NCI-H1436 (cell line): Measurements from ENCODE around the gene LRRC7.

ENCODE experiments used
- DNase-seq: peaks from one replicate; lab custom pipeline; 2025; lab: John Stamatoyannopoulos, UW

LRRC7 gene

DNA sequence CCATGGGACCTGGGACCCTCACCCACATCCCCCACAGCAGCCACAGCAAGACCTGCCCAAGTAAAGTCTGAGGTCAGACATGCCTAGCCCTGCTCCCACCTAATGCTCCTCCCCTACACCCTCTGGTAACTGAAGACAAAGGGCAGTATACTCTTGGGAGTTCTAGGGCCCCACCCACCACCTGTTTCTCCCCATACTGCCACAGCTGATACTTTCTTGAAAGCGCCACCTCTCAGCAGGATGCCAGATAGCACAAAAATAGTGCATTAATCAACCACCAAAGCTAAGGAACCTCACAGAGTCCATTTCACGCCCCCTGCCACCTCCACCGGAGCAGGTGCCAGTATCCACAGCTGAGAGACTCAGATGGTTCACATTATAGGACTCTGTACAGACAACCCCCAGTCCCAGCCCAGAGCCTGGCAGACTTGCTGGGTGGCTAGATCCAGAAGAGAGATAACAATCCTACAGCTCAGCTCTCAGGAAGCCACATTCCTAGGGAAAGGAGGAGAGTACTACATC lies 399.6 kb downstream of the LRRC7 start:
- DNase-seq = no peak

DNA sequence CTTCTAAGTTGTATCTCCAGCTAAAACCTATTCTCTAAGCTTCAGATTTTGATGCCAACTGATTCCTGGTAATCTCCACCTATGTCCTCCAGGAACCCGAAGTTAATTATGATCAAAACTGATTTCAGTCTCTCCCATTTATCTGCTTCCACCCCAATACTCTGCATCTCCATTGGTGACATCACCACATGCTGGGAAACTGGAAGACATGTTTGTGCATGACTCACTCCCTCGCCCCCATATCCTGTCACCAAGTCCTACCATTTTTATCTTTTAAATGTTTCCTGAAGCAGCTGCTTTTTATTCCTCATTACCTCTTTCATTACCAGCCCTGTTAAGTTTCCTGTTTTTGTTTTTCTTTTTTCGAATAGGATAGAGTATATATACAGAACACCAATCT lies 409.2 kb downstream of the LRRC7 start:
- DNase-seq = no peak

DNA sequence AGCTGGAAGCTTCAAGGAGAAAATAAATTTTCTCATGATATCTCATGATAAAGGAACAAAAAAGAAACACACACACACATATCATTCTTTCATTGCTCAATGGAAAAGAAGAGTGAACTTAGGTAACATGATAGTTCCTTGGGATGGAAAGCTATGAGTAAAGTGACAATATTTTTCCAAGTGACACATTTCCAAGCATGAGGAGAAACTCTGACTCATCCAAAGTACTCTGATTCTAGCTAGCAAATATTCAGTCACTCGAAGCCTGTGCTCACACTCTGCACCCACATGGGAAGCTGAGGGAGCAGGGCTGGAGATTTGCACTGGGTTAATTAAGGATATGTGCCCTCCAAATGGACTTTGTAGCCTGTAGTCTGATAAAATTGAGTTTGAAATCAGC lies 415.3 kb downstream of the LRRC7 start:
- DNase-seq = no peak

DNA sequence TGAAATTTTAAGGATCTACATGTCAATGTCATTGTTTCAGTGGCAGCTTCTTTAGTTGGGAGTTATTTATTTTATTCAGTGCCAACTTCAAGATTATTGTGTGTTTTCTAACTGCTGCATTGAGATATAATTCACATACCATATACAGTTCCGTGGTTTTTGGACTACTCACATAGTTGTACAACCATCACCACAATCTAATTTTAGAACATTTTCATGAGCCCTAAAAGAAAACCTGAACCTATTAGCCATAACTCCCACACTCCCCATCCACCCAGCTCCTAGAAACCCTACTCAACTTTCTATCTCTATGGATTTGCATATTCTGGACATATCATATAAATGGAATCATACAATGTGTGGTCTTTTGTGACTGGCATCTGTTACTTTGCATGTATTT lies 417.7 kb downstream of the LRRC7 start:
- DNase-seq = no peak

DNA sequence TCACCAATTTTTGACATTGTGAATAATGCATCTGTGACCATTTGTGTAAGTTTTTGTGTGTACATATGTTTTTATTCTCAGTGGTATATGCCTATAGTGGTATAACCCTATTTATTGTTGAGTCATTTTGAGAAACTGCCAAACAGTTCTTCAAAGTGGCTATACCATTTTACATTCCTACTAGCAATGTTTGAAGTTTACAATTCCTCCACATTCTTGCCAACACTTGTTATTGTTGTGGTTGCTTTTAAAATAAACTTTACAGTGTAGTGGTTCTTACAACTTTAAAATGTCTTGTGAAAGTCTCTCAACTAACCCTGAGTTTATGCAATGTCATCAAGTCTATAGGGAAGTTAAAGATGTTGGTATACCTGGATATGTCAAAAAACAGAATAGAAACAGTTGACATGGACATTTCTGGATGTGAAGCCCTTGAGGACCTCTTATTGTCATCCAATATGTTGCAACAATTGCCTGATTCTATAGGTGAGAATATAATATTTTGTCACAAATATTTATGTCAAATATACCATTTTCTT lies 418.2 kb downstream of the LRRC7 start:
- no peak for DNase-seq

DNA sequence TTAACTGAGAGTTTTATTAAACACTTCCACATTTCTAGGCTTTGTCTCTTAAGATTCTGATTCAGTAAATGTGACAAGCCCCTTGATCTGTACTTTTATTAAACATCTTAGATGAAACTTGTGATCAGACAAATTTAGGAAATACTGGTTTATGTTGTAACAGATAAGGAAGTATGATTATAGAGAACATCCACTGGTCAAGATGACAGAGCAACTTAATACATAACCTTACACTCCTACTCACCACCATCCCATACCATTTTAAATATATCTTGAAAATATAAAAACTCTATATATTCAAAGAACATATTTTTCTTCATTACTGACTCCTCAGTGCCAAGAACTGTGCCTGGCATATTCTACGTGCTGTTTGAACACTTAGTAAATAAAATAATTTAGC lies 420.2 kb downstream of the LRRC7 start:
- no peak for DNase-seq

DNA sequence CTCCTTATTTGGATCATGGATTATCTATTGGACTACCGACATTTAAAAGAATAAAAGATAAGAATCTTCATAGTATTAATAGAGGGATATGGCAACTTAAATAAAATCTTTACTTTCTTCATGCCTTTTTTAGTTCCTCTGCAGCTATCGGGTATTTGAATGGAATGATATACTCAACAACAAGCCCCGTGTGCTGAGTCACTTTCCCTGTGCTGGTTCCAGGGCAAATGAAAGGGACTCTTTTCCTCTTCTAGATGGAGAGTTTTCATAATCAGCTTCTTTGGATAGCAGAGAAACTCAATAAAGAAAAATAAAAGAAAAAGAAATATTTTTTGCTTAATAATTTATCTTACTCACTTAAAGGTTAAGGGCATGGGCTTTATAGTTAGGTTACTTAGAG lies 423.9 kb downstream of the LRRC7 start:
- DNase-seq = no peak

DNA sequence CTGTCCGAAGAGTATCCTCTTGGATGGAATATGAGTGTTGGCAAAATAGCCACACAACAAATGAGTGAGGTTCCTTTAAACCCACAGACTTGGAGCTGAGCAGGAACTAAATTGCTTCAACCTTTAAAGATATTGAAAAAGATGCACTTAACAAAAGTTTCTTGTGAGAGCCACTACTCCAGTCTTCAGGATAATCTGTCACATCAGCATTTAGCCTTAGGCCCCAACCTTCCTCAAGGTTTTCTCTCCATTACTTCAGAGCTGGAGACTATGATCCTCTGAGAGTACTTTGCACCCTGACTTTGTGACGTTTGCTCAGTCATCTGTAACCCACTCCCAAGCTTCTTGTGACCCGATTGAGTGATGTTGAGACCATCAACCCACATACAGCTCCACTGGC lies 424.9 kb downstream of the LRRC7 start:
- no peak for DNase-seq

DNA sequence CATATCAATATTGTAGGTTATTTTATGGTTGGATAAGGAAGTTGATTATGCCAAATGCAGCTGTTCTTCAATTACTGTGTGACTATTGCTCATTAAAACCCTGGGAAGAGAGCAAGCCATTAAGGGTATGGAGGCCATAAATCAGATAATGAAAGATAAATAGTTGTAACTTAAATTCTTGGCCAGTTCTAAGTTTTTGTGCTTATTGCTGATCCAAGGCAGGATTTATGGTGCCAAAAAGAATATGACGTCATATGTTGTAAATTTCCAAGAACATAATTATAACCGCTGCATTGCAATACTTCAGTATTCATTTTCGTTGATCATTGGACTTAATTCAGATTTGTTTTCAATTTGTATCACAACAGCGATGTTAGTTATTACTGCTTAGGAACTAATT lies 426.1 kb downstream of the LRRC7 start:
- DNase-seq = no peak

DNA sequence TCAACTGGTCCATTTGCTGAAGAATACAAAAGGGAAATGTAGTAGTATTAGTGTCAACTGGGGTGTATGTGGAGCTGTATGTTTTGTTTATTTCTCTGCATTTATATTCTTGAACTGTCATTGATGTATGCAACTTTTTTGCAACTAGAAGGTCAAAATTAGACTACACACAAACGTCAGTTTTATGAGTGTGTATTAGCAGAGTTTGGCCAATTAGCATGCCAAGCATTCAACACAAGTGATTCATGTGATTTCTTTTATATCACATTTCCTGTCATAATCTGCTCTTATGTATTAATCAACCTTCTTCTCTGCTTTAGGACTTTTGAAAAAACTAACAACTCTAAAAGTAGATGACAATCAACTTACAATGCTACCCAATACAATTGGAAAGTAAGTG lies 426.5 kb downstream of the LRRC7 start:
- DNase-seq = no peak

DNA sequence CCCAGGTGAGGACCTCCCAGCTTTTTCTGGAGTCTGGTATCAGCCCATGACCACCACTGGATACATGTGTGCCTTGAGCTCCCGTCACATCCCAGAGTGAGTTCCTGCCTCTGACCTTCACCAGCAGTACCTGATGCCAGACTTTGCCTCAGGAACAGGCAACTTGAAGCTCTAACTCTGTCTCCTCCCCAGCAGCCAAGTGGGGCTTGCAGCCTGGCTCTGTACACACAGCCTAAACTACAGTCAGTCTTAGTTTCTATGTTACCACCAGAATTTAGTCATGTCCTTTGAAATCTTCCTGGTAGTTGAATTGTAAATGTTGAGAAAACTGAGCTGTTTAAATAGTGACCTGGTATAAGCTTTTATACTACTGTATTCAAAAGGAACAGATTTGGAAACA lies 431.1 kb downstream of the LRRC7 start:
- DNase-seq = no peak

DNA sequence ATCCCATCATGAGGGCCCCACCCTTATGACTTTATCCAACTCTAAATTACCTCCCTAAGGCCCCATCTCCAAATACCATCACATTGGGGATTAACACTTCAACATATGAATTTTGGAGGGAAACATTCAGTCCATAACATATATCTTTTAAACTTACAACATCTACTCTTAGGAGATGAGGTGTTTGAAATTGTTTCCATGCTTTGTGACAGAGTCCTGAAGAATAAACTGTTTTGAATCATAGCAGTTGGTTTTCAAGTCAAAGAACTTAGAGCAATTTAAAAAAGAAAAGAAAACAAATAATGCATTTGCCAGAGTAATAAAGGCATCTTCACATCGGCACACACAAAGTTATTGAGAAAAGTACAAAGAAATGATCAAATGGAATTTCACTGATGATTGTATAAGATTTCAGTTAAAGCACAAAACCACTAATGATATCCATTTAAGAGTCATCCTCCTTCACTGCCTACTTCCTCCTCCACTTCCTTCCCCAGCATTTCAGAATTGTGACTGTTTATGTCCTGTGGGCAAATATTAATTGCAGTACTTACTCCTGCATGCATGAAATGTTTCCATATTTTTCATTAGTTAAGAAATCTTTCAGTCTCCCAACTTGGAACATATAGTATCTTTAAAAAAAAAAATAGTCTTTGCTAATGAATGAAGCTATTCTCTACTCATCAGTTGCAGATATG lies 435.6 kb downstream of the LRRC7 start:
- DNase-seq = no peak

DNA sequence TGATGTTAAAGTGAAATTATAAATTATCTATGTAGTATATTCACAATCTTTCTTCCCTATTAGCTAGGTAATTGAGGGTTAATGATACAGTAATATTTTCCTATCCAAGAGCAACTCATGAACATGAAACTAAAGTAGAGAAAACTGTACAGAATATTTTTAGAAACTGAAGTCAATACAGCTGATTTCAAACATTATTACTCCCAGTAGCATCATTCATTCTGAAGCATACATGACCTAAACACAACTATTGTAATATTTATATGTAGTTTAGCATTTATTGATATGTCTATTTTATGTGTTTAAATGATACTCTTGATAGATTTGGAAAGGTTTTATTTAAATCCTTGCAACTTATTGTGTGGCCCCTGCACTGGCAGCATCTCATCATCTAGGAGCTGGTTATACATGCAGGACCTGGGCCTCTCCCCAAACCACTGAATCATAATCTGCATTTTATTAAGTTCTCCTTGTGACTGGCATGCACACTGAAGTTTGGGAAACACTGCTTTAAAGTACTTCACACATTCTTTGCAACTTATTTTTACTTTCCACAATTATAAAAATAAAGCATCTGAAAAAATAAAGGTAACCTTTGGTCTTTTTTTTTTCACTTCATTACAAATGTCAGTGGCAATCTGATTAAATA lies 437.8 kb downstream of the LRRC7 start:
- no peak for DNase-seq

DNA sequence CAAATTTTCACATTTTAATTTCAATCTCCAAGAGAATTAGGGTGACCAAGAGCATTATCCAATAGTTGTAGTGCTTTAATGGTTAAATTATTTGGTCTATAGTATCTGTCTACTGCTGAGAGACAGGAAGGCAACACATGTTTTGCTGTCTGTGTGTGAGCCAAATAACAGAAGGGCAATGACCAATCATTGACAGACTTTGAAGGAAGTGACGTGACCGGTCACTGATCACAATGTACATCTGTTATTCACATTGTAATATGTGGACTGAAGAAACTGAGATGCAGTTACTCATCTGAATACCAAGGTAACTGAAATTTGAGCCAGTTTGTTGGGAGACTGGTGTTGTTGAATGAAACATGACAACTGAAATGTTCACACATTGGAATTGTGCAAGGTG lies 440.9 kb downstream of the LRRC7 start:
- no peak for DNase-seq

DNA sequence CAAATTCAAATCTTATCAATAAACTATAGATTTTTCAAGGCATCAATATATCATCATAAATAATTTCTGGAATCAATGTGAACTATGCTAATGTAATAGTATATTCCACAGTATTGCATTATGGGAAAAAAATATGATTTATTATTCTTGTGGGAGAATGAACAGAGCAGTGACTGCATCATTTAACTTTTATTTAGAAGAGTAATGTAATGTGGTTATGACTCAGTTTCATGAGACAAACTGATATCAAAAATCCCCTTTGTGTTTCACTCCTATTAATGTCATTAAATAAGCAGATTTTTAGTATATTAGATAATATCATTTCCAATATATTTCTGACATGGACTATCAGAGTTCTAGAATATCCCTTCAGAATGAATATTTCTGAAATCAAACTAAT lies 450.0 kb downstream of the LRRC7 start:
- no peak for DNase-seq

DNA sequence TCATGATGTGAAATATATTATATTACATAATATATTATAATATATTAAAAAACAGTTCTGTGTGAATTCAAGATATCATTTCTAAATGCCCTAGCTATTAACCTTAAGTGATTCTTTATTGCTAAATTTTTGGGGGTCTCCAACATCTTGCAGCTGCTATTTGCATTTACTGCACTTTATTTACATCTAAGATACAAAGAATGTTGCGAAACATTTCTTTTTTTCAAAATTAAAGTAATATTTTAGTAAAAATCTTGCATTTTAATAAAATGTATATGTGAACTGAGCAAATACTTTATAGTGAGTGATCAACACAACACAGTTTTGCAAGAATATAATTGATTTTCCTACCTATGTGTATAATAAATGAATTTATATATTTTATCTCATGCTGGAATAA lies 456.6 kb downstream of the LRRC7 start:
- no peak for DNase-seq

DNA sequence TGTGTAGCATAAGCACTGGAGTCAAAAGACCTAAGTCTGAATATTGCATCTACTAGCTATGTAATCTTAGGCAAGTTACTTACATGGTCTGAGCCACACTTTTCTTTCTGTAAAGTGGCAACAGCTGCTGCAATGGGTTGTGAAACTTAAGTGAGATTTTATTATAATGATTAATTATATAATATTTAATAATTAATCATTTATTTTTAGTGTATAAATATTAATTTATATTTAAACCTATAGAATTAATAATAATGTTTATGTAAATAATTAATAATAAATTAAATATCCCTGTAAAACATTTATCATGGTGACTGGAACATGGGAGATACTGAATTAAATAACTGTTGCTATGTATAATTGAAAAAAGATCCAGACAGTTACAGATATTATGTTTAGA lies 457.3 kb downstream of the LRRC7 start:
- no peak for DNase-seq

DNA sequence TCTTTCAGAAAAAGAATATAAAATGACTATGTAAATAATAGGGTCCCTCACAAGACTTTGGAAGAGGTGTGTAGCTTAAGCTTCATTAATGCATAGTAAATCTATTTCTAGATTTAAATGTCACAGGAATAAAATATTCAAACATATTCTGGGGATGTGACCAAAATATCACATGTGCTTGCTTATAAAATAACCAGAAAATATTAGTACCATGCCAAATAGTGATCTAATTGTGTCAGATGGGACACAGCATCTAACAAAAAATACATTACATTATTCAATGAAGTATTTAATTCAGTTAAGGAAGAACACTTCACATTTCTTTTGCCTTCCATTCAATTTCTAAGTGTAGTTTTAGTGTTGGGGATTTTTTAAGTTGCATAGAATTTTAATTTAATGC lies 458.1 kb downstream of the LRRC7 start:
- no peak for DNase-seq

DNA sequence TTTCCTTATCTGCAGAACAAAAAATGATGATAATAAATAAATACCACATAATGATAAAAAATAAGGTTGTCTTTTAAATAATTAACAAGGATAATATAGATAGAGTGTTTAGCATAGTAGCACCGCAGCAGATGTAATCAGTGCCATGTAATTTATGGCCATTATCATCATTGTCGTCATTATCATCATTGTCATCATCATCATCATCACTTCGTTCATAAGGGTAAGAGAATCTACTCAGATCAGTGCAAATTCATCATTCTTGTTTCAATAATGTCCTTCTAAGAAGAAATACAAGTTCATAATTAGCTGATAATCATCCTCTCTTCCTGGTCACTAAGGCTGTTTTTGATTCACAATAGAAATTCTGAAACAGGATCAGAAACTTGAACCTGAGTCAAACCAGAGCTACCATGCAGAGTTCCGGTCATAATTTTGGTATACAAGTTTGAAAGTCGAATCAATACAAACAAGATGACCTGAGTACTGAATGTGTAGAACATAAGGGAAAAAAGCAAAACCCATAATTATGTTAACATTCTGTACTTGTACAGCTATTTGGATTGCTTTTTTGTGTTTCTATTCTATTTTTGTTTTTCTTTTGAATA lies 465.6 kb downstream of the LRRC7 start:
- no peak for DNase-seq

DNA sequence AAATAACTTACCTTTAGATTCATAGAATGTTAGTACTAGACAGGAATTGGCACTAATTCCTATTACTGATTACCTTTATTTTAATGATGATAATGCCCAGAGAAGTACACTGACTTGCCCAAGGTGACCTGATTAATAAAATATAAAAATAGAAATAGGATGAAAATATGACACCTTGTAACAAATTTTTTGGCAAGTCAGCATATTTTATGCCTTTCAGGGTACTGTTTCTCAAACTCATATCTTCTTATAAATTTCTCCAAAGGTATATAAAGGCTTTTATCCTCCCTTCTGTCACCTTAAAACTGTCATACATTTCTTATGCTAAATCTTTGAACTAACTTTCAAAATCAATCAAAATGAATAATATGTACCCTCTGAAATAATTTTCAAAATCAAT lies 466.2 kb downstream of the LRRC7 start:
- no peak for DNase-seq

DNA sequence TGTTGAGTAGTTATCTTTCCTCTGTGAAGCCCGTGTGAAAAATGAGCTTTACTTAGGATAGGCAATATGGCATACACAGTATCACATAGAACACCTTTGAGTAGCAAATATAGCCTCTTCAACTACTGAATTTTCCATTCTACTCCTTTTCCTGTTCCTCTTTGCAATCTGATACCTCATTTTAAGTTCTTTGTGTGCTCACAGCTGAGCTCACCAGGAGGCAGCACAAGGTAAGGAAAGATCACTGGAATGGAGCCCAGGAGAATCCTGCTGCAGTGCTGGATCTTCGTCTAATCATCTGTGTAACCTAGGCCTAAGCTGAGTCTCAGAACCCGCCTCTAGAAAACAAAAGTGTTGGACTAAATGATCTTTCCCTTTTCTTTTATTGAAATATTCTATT lies 466.7 kb downstream of the LRRC7 start:
- peak; percentile 68 for DNase-seq

DNA sequence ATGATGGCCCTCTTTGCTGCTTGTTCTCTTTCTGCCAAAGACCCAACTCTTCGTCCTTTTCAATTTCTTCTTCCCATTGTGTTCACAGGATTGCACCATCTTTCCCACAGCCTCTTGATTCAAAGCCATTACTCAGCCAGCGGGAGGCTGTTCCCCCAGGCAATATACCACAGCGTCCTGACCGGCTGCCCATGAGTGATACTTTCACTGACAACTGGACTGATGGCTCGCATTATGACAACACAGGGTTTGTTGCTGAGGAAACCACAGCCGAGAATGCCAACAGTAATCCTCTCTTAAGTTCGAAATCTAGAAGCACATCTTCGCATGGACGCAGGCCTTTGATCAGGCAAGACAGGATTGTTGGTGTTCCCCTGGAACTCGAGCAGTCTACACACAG lies 470.3 kb downstream of the LRRC7 start:
- no peak for DNase-seq

DNA sequence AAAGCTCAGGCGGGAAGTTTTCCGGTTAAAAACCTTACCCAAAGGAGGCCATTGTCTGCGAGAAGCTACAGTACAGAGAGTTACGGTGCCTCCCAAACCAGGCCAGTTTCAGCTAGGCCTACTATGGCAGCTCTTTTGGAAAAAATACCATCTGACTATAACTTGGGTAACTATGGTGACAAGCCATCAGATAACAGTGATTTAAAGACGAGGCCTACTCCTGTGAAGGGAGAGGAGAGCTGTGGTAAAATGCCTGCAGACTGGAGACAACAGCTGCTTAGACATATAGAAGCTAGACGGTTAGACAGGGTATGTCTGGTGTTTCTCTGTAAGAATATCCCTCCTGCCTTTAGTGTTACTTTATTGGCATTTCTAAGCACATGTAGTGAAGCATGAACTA lies 471.8 kb downstream of the LRRC7 start:
- no peak for DNase-seq
